Neuron (in vitro differentiated cells): ENCODE measurements around the gene SLC13A2.
"Not testable (repeated sequence)": the region's sequence is repeated elsewhere in the genome, so short reads cannot be mapped to it uniquely, and the experiment has no call there.

Source experiments
- H2AFZ ChIP-seq: one replicate; pipeline ENCODE4 v1.6.1; 2013; ENCODE audit warnings: low read depth, mild to moderate bottlenecking, inconsistent platforms, low read length, moderate library complexity
- H3K27me3 ChIP-seq: one replicate; pipeline ENCODE4 v1.6.1; 2013; ENCODE audit warnings: low read length; ENCODE audit not compliant: insufficient read depth
- H3K36me3 ChIP-seq: one replicate; pipeline ENCODE4 v1.6.1; 2013; ENCODE audit warnings: low read length; ENCODE audit not compliant: insufficient read depth
- H3K4me1 ChIP-seq: one replicate; pipeline ENCODE4 v1.6.1; 2013; ENCODE audit warnings: low read length; ENCODE audit not compliant: insufficient read depth
- H3K4me3 ChIP-seq: 2 replicates; pipeline ENCODE4 v1.5.1; 2013; ENCODE audit warnings: mild to moderate bottlenecking, low read length, moderate library complexity
- H3K9me3 ChIP-seq: one replicate; pipeline ENCODE4 v1.6.1; 2013; ENCODE audit warnings: low read length

The SLC13A2 gene

GRCh38 chr17:28520687-28521086 is 47.2 kb downstream of the SLC13A2 start:
- Histone ChIP-seq H2AFZ (no peak overlapping the region), H3K4me3 (no peak overlapping the region), H3K9me3 (no peaks in the 10 kb centered on the region), H3K4me1 (peaks cover 5% of the 10 kb centered on the region), H3K27me3 (peaks cover 15% of the 10 kb centered on the region), H3K36me3 (no peaks in the 10 kb centered on the region)

DNA sequence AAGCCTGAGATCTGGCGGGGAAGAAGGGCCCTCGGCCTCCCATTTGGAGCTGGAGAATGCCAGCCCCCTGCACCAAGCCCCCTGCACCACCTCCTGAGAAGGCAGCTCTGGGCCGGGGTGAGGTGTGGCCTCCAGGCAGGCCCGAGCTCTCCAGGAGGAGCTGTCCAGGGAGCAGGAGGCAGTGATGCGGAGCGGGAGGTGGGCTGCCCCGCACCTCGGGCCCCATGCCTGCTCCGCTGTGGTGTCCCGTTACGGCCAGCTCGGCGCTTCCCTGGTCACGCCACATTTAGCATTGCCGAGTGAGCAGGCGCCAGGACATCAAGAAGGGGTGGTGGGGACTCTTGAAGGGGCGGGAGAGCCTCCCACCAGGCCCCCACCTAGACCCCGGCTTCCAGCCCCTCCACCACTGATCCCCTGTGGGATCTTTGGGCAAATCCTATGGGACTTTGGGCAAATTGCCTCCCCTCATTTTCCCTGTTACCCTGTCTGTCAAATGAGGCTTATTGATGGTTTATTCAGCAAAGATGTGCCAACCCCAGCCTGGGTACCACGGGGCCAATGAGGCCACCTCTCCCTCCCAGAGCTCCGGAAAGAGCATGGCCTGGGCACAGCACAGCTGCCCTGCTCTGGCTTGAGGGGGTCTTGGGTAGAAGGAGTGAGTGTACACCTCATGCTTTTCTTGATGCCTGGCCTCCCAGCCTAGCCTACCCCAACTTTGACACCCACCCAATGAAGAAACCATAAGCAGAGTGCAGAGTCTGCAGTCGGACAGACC is 48.1 kb downstream of the SLC13A2 start:
- no peak overlapping the region for H2AFZ ChIP-seq
- H3K4me1 ChIP-seq: peaks cover 5% of the 10 kb centered on the region
- no peaks in the 10 kb centered on the region for H3K36me3 ChIP-seq
- H3K4me3 ChIP-seq: no peak overlapping the region
- peaks cover 15% of the 10 kb centered on the region for H3K27me3 ChIP-seq
- H3K9me3 ChIP-seq: no peaks in the 10 kb centered on the region

DNA sequence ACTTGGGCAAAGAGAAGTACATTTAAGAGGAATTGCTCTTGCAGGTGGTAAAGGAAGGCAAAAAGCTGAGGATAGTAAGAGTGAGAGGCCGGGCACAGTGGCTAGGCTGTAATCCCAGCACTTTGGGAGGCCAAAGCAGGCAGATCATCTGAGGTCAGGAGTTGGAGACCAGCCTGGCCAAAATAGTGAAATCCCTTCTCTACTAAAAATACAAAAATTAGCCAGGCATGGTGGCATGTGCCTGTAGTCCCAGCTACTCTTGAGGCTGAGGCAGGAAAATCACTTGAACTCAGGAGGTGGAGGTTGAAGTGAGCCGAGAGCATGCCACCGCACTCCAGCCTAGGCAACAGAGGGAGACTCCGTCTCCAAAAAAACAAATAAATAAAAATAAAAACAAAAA is 48.8 kb downstream of the SLC13A2 start:
- not testable (repeated sequence) for H3K4me1 ChIP-seq, H3K9me3 ChIP-seq, H2AFZ ChIP-seq, H3K4me3 ChIP-seq, H3K36me3 ChIP-seq
- H3K27me3 ChIP-seq: peaks cover 15% of the 10 kb centered on the region

- Histone ChIP-seq H3K4me3 (no peak overlapping the region), H2AFZ (no peak overlapping the region), H3K4me1 (peaks cover 6% of the 10 kb centered on the region), H3K36me3 (no peaks in the 10 kb centered on the region), H3K9me3 (no peaks in the 10 kb centered on the region), H3K27me3 (peaks cover 15% of the 10 kb centered on the region)
These were observed 49.7 kb downstream of the SLC13A2 start for GRCh38 chr17:28523186-28523585.

DNA sequence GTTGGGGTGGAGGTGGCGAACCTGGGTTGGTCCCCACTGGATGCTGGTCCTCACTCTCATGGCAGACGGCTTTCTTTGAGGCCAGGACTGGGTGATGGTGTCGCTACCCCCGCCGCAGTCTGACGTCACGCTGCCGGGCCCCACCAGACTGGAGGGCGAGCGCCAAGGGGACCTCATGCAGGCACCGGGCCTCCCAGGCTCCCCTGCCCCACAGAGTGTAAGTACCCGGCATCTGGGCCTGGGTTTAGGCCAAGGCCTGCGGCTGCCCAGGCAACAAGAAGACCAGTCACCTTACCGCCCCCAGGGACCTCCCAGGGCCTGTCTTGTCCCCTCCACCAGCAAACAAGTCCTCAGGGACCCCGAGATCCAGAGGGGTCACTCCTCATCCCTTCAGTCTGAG is 50.4 kb downstream of the SLC13A2 start:
- Histone ChIP-seq H3K9me3 (no peaks in the 10 kb centered on the region), H2AFZ (no peak overlapping the region), H3K27me3 (peaks cover 15% of the 10 kb centered on the region), H3K4me1 (peaks cover 13% of the 10 kb centered on the region), H3K4me3 (no peak overlapping the region), H3K36me3 (no peaks in the 10 kb centered on the region)

DNA sequence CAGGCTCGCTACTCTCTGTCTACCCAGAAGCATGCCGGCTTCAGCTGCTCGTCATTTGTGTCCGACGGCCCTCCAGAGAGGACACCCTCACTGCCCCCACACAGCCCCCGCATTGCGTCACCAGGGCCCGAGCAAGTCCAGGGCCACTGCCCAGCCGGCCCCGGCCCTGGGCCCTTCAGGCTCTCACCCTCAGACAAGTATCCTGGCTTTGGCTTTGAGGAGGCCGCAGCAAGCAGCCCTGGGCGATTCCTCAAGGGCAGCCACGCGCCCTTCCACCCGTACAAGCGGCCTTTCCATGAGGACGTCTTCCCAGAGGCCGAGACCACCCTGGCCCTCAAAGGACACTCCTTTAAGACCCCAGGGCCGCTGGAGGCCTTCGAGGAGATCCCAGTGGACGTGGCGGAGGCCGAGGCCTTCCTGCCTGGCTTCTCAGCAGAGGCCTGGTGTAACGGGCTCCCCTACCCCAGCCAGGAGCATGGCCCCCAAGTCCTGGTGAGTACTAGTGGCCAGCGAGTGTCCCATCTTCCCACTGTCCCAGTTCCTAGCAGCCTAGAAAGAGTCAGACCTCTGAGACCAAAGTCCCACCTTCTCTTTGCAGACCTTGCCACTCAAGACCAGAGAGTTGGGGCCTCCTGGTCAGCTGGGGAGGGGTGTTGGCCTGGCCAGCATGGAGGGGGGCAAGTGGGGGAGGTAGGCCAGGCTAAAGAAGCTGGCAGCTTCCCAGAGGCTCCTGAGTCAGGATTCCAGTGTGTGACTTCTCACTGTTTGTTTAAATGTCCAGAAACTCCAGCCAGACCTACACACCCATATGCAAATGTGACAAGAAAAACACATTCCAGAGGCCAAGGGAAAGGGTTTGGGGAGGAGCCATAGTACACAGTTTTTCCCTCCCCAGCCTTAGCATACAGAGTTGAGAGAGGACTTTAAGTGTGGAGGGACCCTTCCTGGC is 51.3 kb downstream of the SLC13A2 start:
- Histone ChIP-seq H2AFZ (no peak overlapping the region), H3K4me3 (no peak overlapping the region), H3K27me3 (peaks cover 15% of the 10 kb centered on the region), H3K36me3 (no peaks in the 10 kb centered on the region), H3K9me3 (no peaks in the 10 kb centered on the region), H3K4me1 (peaks cover 15% of the 10 kb centered on the region)

GRCh38 chr17:28526381-28526780 is 52.9 kb downstream of the SLC13A2 start:
- no peak overlapping the region for H3K4me3 ChIP-seq
- H3K4me1 ChIP-seq: peaks cover 15% of the 10 kb centered on the region
- H3K27me3 ChIP-seq: peaks cover 6% of the 10 kb centered on the region
- H3K36me3 ChIP-seq: no peaks in the 10 kb centered on the region
- H3K9me3 ChIP-seq: no peaks in the 10 kb centered on the region
- no peak overlapping the region for H2AFZ ChIP-seq

GRCh38 chr17:28527181-28527681 is 53.8 kb downstream of the SLC13A2 start:
- H3K27me3 ChIP-seq: no peaks in the 10 kb centered on the region
- no peak overlapping the region for H3K4me3 ChIP-seq
- H3K36me3 ChIP-seq: no peaks in the 10 kb centered on the region
- no peaks in the 10 kb centered on the region for H3K9me3 ChIP-seq
- H3K4me1 ChIP-seq: peaks cover 15% of the 10 kb centered on the region
- no peak overlapping the region for H2AFZ ChIP-seq

DNA sequence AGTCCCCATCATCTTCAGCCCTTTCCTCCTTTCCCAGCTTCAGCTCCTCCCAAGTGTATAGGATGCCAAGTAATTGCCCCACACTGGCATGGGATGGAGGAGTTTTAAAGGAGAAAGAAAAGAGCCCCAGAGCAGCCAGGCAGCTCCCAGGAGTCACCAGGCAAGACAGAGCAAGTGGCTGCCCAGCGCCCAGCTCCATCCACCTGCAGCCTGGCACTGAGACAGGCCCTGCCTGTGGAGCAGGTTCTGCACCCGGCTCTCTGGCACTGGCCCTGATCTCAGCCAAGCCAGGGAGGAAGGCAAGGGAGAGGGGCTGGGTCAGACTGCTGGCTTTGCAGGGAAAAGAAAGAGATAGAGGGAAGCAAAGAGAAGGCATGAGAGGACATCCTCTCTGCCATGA is 54.4 kb downstream of the SLC13A2 start:
- Histone ChIP-seq H3K4me1 (peaks cover 15% of the 10 kb centered on the region), H3K36me3 (no peaks in the 10 kb centered on the region), H3K4me3 (no peak overlapping the region), H2AFZ (no peak overlapping the region), H3K27me3 (no peaks in the 10 kb centered on the region), H3K9me3 (no peaks in the 10 kb centered on the region)

- Histone ChIP-seq H3K27me3 (no peaks in the 10 kb centered on the region), H3K4me1 (peaks cover 15% of the 10 kb centered on the region), H2AFZ (no peak overlapping the region), H3K36me3 (no peaks in the 10 kb centered on the region), H3K4me3 (no peak overlapping the region), H3K9me3 (no peaks in the 10 kb centered on the region)
These were observed 55.0 kb downstream of the SLC13A2 start for GRCh38 chr17:28528327-28529012.

- Histone ChIP-seq H2AFZ (no peak overlapping the region), H3K27me3 (no peaks in the 10 kb centered on the region), H3K4me3 (no peak overlapping the region), H3K36me3 (no peaks in the 10 kb centered on the region), H3K4me1 (peaks cover 15% of the 10 kb centered on the region), H3K9me3 (no peaks in the 10 kb centered on the region)
These were observed 55.6 kb downstream of the SLC13A2 start for GRCh38 chr17:28529013-28529400.

- Histone ChIP-seq H3K4me1 (peaks cover 11% of the 10 kb centered on the region), H3K36me3 (no peaks in the 10 kb centered on the region), H2AFZ (no peak overlapping the region), H3K9me3 (no peaks in the 10 kb centered on the region), H3K27me3 (peaks cover 4% of the 10 kb centered on the region), H3K4me3 (no peak overlapping the region)
These were observed 56.8 kb downstream of the SLC13A2 start for GRCh38 chr17:28530250-28530649.

- no peak overlapping the region for H3K4me3 ChIP-seq
- no peaks in the 10 kb centered on the region for H3K36me3 ChIP-seq
- no peak overlapping the region for H2AFZ ChIP-seq
- peaks cover 10% of the 10 kb centered on the region for H3K4me1 ChIP-seq
- no peaks in the 10 kb centered on the region for H3K9me3 ChIP-seq
- H3K27me3 ChIP-seq: peaks cover 9% of the 10 kb centered on the region
These were observed 57.5 kb downstream of the SLC13A2 start for GRCh38 chr17:28530926-28531325.
